Spinal cord (tissue), 10 donors: ENCODE data around the gene PPP2CA. TPM values are rescaled to one million over a fixed set of nuclear protein-coding genes. Genes with fewer than 3 reads are reported as not detected.
A peak's percentile ranks its signal among the peaks of the same experiment; 100 is the strongest.
"Not testable (repeated sequence)": the region's sequence is repeated elsewhere in the genome, so short reads cannot be mapped to it uniquely, and the experiment has no call there.

ENCODE experiments used
- DNase-seq, 6 donors: peaks; one replicate each; pipeline versions ENCODE4 v3.0.0 to v3.0.0-alpha.2; 2013 to 2015; ENCODE audit warnings: low spot score in 6 of 6, low read depth in 4 of 6
- H3K27ac ChIP-seq: one replicate; pipeline ENCODE4 v1.5.1; 2013; ENCODE audit warnings: low read depth, low read length, control low read depth
- H3K27me3 ChIP-seq: one replicate; pipeline ENCODE4 v1.6.1; 2013; ENCODE audit warnings: low read length; ENCODE audit not compliant: control insufficient read depth, insufficient read depth
- H3K36me3 ChIP-seq: one replicate; pipeline ENCODE4 v1.6.1; 2013; ENCODE audit warnings: low read length; ENCODE audit not compliant: control insufficient read depth, insufficient read depth
- H3K4me1 ChIP-seq: one replicate; pipeline ENCODE4 v1.6.1; 2013; ENCODE audit warnings: low read length; ENCODE audit not compliant: control insufficient read depth, insufficient read depth
- H3K4me3 ChIP-seq: one replicate; pipeline ENCODE4 v1.5.1; 2013; ENCODE audit warnings: low read depth, low read length, control low read depth
- H3K9me3 ChIP-seq: one replicate; pipeline ENCODE4 v1.6.1; 2013; ENCODE audit warnings: low read length; ENCODE audit not compliant: control insufficient read depth, insufficient read depth
- WGBS: methylation state at CpG from one replicate; pipeline ENCODE4 v1.1.5; 2013; ENCODE audit warnings: missing lambda C conversion rate; ENCODE audit not compliant: insufficient coverage; 5-methylcytosine and 5-hydroxymethylcytosine counted together
- polyA plus RNA-seq, 2 donors: library from polyadenylated mRNA; unstranded; fragments of 120-200 nt; gene quantifications; one replicate each; pipeline ENCODE4 v1.2.1, GENCODE V29; 2013; ENCODE audit not compliant: insufficient read length in 2 of 2
- total RNA-seq, 2 donors: library from RNA; depleted of rRNA in 1 of 2; stranded (reverse); fragments of 120-200 nt in 1 of 2; fragments of >200 nt in 1 of 2; gene quantifications; one replicate each; pipeline versions ENCODE4 v1.2.3 to v1.2.4, GENCODE V29; 2013 to 2014
- donor health status: healthy.

Gene PPP2CA
- total and polyA plus RNA-seq, 4 donors, result 94.1 to 325 (median 228) TPM

DNA sequence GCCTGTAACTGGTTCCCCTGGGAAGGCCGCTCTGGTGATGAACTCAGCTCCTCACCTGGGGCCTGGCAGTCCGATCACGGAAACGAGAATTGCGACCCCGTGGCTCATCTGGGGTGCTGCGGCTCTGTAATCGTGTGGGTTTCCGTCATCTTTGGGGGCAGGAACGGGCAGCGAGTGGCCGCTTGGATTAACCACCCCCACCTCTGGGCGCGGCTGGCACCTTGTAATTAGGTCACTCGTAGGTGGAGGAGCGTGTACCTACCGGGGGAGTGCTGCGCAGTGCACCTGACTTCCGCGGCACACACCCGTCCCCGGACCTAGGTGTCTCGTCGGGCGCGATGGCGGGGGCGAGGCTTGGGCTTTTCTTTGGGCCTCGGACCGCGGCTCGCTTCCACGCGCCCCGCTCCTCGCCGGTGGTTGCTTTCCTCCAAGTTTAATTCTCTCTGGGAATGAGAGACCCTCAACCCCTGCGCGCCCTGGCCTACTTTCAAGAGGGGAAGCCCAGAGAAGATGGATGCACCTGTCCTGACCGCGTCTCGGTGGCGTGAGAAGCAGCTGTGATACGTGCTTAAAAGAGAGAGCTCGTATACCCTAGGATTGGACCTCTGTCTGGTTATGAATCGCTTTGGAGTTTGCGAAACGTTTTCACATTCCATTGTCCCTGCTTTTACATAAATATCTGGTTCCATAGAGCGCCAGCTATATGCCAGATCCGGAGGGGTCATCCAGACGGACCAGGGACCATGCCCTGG, 744 bp upstream of the PPP2CA start:
- Histone ChIP-seq H3K27ac (peak overlapping the region; percentile 97), H3K36me3 (no peaks in the 10 kb centered on the region), H3K27me3 (no peaks in the 10 kb centered on the region), H3K4me1 (peaks cover 10% of the 10 kb centered on the region), H3K9me3 (no peaks in the 10 kb centered on the region), H3K4me3 (peak overlapping the region; percentile 89)
- WGBS, result 1% methylated on average over 45 of the region's 51 CpGs
- DNase-seq, result peak in 1 of 6 donors; percentile 67

DNA sequence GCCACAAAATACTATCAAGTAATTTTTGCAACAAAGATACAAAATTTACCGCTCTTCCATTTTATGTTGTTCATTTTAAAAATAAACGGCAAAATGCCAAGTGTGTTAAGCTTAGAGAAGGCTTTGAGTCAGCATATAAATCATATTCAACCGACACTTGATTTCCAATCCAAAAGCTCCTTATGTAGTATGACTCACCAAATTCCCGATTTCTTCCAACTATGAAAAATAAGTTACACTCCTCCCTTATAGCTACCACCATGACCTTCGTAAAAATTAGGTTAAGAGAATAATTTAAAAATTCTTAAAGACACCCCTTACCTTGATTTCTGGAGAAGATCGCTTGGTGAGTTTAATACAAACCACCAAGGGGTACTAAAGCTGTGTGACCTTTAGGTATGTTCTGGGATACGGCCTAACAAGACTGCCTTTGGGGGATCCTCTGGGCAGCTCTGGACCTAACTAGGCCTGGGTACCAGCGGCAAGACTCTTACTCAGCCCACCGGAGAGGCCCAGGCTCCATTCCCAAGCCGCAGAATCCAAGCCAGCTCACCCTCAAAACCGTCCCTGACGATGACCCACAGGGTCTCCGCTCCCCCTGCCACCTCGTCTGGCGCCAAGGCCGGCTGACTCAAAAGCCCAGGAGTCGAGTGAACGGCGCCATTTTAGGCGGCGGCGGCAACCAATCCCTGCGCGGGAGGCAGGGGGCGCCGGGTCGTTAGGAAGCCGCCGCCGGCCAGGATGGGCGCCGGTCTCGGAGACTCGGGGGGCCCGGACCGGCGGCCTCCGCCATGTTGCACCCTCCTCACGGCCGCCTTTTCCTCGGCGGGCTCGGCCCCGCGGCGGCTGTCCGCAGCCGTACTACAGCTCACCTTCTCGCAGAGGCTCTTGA, 739 bp downstream of the PPP2CA start:
- H3K27ac ChIP-seq, result peak overlapping the region; percentile 97
- H3K27me3 ChIP-seq, result no peaks in the 10 kb centered on the region
- WGBS, result under 1% methylated on average over 43 of the region's 49 CpGs
- peak; percentile 43 to 91 (median 65) for DNase-seq
- H3K4me3 ChIP-seq, result peak overlapping the region; percentile 89
- peaks cover 10% of the 10 kb centered on the region for H3K4me1 ChIP-seq
- peaks cover 7% of the 10 kb centered on the region for H3K36me3 ChIP-seq
- H3K9me3 ChIP-seq, result no peaks in the 10 kb centered on the region

DNA sequence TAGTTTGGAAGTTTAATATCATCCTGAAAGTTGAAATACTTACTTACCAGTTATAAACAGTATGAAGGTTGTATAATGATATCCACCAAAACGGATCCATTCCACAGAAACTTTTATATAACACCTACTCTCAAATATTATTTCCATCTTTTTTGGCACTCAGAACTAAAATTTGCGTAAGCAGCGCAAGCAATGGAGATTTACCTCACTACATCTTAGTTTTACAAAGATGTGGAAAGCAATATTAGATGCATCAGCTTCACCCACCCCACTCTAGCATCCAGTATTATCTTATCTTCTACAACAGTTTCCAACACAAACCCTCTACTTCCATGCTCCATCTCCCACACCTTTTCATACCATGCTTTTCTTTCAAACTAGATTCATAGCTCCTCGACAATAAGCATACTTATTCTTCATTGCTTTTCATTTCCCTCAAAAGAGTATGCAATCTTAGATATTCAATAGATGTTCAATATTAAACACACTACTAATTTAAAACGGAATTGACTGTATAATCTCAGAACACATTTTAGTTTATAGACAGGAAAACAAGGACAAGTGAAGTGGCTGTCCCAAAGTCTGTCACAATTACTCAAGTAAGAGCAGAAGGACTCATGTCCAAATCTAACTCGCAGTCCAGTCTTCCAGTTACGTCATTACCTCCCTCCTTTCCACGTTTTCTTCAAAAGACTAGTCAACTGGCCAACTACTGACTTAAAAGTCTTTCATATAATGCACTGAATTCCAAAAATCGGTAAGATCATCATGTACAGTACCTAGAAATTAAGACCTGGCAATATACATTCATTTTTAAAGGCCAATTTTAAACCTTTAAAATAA, 2.2 kb downstream of the PPP2CA start:
- H3K36me3 ChIP-seq, result peaks cover 12% of the 10 kb centered on the region
- DNase-seq, result no peak
- H3K27ac ChIP-seq, result peak overlapping the region; percentile 97
- no peaks in the 10 kb centered on the region for H3K27me3 ChIP-seq
- H3K4me3 ChIP-seq, result peak overlapping the region; percentile 89
- 13% methylated on average over 3 of the region's 9 CpGs for WGBS
- H3K4me1 ChIP-seq, result peaks cover 10% of the 10 kb centered on the region
- H3K9me3 ChIP-seq, result no peaks in the 10 kb centered on the region

DNA sequence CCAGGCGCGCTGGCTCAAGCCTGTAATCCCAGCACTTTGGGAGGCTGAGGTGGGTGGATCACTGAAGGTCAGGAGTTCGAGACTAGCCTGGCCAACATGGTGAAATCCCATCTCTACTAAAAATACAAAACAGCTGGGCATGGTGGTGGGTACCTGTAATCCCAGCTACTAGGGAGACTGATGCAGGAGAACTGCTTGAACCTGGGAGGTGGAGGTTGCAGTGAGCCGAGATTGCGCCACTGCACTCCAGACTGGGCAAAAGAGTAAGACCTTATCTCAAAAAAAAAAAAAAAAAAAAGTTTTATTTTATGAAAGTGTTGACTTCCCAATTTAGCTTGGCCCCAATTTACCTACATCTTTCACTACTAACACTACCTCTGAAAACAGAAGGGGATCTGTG, 4.2 kb downstream of the PPP2CA start:
- H3K4me1 ChIP-seq, H3K27me3 ChIP-seq, H3K4me3 ChIP-seq, DNase-seq, H3K9me3 ChIP-seq, H3K27ac ChIP-seq: not testable (repeated sequence)
- WGBS, result no CpG with 5 or more reads among the region's 5 CpGs
- peaks cover 12% of the 10 kb centered on the region for H3K36me3 ChIP-seq

DNA sequence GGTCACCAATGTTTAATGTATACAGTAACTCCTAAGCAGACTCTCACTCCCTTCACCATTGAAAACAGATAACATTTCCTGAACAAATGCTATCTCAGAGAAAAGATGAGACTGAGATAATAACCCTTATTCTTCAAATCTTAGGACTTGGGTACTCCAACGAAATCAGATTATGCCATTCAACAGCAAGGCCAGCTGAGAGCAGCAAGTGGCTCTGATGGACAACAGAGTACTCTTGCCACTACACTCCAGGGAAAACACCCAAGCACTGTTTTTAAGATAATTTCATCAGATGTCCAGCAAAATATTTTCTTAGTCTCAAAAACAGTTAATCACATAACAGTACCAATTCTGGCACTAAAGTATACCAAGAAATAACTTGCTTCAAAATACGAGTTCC, 10.1 kb downstream of the PPP2CA start:
- Histone ChIP-seq H3K36me3 (peaks cover 8% of the 10 kb centered on the region), H3K4me1 (peaks cover 3% of the 10 kb centered on the region), H3K27me3 (no peaks in the 10 kb centered on the region), H3K9me3 (peaks cover 3% of the 10 kb centered on the region), H3K27ac (no peak overlapping the region), H3K4me3 (no peak overlapping the region)
- 88% methylated on average over 1 of the region's 2 CpGs for WGBS
- no peak for DNase-seq

DNA sequence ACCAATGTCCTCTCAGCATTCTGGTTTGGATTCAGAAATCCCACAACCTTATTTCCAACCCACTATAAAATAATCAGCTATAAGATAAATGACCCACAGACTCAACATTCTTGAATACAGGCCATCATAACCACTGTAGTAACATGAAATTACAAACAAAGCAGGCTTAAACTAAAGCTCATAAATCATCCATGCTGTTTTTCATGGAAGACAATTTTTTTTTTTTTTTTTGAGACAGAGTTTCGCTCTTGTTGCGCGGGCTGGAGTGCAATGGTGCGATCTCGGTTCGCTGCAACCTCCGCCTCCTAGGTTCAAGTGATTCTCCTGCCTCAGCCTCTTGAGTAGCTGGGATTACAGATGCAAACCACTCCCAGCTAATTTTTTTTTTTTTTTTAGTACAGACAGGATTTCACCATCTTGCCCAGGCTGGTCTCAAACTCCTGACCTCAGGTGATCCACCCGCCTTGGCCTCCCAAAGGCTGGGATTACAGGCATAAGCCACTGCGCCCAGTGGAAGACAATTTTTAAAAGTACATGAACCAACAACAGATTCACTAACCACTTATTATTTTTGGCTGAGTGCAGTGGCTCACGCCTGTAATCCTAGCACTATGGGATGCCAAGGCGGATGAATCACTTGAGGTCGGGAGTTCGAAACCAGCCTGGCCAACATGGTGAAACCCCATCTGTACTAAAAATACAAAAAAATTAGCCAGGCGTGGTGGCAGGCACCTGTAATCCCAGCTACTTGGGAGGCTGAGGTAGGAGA, 14.4 kb downstream of the PPP2CA start:
- WGBS, result 100% methylated on average over 6 of the region's 14 CpGs
- not testable (repeated sequence) for H3K27me3 ChIP-seq, DNase-seq, H3K4me3 ChIP-seq, H3K36me3 ChIP-seq, H3K27ac ChIP-seq, H3K4me1 ChIP-seq, H3K9me3 ChIP-seq

DNA sequence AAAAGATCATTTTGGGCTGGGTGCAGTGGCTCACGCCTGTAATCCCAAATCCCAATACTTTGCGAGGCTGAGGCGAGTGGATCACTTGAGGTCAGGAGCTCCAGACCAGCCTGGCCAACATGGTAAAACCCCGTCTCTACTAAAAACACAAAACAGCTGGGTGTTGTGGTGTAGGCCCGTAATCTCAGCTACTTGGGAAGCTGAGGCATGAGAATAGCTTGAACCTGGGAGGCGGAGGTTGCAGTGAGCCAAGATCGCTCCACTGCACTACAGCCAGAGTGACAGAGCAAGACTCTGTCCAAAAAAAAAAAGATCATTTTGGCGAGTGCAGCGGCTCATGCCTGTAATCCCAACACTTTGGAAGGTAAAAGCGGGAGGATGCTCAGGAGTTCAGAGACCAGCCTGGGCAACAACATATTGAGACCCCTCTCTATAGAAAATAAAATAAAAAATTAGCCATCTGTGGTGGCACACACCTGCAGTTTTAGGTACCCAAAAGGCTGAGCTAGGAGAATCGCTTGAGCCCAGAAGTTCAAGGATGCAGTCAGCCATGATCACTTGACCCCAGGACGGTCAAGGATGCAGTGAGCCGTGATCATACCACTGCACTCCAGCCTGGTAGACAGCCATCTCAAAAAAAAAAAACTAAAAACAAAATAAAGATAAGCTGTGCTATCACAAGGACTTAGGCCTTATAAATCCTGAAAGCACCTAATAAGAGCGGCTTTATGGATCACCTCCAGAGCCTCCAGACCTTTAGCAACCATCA, 16.2 kb downstream of the PPP2CA start:
- no peak overlapping the region for H3K4me3 ChIP-seq
- WGBS, result 100% methylated on average over 1 of the region's 14 CpGs
- H3K27me3 ChIP-seq, result no peaks in the 10 kb centered on the region
- peaks cover 9% of the 10 kb centered on the region for H3K36me3 ChIP-seq
- no peak for DNase-seq
- peaks cover 6% of the 10 kb centered on the region for H3K4me1 ChIP-seq
- peaks cover 3% of the 10 kb centered on the region for H3K9me3 ChIP-seq
- no peak overlapping the region for H3K27ac ChIP-seq

DNA sequence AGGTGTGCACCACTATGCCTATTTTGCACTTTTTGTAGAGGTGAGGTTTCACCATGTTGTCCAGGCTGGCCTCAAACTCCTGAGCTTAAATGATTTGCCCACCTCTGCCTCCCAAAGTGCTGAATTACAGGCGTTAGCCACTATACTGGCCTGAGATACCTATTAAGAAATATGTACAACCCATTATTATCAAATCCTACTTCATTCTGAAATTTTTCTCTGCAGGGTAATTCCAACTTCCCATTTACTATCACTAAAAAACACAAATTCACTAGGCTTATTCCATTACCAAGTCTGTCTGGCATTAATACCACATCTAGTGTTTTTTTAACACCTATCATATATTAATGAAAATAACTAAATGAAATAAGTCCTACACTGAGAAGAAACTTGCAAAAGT, 18.2 kb downstream of the PPP2CA start:
- H3K9me3 ChIP-seq, result no peaks in the 10 kb centered on the region
- H3K27ac ChIP-seq, result no peak overlapping the region
- no peaks in the 10 kb centered on the region for H3K27me3 ChIP-seq
- no peak overlapping the region for H3K4me3 ChIP-seq
- DNase-seq, result no peak
- peaks cover 6% of the 10 kb centered on the region for H3K4me1 ChIP-seq
- WGBS, result 100% methylated on average over 1 of the region's 1 CpG
- H3K36me3 ChIP-seq, result peaks cover 12% of the 10 kb centered on the region
